Activated CD8-positive, alpha-beta memory T cell treated with anti-CD3 and anti-CD28 coated beads for 48 hours (primary cell): ENCODE measurements around the gene MRPL34.
A peak's percentile ranks its signal among the peaks of the same experiment; 100 is the strongest.
"Not testable (repeated sequence)": the region's sequence is repeated elsewhere in the genome, so short reads cannot be mapped to it uniquely, and the experiment has no call there.

Experiments
- DNase-seq, 3 experiments: peaks; one replicate each; pipeline ENCODE4 v3.0.0-alpha.2; 2020; ENCODE audit warnings: low read depth in 2 of 3, low spot score in 2 of 3

Gene MRPL34

DNA sequence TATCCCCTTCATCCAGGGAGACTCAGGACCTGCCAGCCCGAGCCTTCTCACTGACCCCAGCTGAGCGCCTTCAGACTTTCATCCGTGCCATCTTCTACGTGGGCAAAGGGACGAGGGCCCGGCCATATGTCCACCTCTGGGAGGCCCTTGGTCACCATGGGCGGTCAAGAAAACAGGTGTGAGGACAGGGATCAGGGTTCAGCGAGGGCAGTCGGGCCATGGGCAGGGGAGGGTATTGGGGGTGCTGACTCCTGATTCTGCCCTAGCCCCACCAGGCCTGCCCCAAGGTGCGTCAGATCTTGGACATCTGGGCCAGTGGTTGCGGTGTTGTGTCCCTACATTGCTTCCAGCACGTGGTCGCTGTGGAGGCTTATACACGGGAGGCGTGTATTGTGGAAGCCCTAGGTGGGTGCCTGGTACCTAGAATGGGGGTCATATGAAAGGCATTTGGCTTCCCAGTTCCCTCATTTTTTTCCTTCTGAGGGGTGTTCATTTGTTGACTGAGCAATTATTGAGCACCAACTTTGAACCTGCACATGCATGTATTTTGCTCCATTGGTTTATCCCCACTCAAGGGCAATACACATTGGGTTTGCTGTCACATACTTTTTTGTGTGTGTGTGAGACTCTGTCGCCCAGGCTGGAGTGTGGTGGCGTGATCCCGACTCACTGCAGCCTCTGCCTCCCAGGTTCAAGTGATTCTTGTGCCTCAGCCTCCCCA lies 20.1 kb upstream of the MRPL34 start:
- no peak for DNase-seq

DNA sequence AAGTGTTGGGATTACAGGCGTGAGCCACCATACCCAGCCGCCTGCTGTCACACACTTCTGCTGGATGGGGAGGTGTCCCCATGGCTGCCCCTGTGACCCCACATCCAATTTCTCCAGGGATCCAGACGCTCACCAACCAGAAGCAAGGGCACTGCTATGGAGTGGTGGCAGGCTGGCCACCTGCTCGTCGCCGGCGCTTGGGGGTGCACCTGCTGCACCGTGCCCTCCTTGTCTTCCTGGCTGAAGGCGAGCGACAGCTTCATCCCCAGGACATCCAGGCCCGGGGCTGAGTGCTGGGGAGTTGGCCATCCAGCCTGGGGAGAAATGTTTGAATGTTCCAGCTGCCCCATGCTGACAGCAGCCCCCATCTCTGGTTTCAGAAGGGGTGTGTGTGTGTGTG lies 19.4 kb upstream of the MRPL34 start:
- no peak for DNase-seq

DNA sequence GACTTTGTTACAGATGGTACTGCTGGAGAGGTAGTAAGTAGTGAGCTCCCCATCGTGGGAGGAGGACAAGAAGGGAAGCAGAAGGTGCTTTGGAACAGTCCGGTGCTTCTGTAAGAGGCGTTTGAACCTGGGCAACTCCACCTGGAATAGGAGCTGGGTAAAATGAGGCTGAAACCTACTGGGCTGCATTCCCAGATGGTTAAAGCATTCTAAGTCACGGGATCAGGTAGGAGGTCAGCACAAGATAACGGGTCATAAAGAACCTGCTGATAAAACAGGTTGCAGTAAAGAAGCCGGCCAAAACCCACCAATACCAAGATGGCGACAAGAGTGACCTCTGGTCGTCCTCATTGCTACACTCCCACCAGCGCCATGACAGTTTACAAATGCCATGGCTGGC lies 18.9 kb upstream of the MRPL34 start:
- DNase-seq, result no peak

DNA sequence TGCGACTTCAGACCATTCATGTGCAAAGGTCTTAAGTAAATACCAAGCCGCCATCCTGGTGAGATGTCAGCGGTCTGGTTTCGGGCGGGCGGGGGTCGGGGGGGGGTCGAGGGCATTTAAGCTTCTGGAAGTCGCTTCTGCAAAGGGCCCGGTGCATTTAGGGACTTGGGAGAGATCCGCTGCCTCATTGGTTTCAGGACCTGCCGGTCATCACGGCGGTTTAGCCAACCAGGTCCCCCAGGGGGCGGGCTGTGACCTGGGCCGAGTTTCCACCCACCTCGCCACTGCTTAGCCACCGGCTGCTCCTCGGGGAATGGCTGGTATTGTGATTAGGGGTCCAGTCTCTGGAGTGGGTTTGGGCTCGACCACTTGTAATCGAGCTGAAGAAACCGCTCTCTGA lies 16.2 kb upstream of the MRPL34 start:
- DNase-seq, result peak in 1 of 3 experiments; percentile 40

DNA sequence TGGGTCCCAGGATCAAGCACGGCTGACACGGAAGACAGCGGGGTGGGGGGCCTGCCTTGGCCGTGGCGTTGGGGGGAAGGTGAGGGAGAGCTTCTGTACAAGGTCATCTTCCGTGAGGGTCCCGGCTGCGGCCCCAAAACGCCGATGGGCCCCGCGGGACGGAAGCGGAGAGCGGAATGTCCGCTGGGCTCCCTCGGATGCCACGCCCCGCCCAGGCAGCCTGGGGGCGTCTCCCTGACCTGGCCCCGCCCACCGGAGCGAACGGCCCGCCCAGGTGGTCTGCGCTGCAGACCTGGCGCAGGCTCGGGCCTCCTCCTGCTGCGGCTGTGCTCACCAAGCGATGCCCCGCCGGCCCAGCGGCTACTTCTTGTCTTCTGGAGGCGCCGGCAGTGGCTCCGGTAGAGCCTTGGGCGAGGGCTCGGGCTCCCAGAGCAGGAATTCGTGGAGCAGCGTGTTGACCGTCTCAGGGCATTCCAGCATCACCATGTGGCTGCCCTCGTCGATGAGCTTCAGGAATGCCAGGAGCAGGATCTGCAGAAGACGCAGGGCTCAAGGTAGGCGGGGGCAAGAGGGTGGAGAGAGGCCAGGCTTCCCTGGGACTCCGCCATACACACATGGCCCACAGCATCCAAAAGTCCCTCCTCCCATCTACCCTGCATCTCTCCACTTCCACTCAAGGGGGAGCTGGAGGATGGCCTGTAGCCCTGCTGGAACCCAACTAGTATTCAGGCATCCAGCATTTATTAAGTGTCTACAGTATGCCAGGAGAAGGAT lies 13.2 kb upstream of the MRPL34 start:
- DNase-seq, result peak in 2 of 3 experiments; percentile 66 to 81

DNA sequence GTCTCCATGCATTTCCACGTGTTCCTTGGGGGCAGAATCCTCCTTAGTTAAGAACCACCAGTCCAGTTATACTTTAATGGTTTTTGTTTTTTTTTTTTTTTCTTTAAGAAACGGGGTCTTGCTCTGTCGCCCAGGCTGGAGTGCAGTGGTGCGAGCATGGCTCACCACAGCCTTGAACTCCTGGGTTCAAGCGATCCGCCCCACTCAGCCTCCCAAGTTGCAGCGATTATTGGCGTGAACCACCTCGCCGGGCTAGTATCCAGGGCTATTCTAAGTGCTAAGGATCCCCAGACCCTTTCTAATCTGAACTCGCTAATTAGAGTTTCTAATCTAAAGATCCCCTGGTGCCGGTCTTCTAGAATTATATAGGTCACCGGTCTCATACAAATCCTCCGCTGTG lies 12.1 kb upstream of the MRPL34 start:
- no peak for DNase-seq

DNA sequence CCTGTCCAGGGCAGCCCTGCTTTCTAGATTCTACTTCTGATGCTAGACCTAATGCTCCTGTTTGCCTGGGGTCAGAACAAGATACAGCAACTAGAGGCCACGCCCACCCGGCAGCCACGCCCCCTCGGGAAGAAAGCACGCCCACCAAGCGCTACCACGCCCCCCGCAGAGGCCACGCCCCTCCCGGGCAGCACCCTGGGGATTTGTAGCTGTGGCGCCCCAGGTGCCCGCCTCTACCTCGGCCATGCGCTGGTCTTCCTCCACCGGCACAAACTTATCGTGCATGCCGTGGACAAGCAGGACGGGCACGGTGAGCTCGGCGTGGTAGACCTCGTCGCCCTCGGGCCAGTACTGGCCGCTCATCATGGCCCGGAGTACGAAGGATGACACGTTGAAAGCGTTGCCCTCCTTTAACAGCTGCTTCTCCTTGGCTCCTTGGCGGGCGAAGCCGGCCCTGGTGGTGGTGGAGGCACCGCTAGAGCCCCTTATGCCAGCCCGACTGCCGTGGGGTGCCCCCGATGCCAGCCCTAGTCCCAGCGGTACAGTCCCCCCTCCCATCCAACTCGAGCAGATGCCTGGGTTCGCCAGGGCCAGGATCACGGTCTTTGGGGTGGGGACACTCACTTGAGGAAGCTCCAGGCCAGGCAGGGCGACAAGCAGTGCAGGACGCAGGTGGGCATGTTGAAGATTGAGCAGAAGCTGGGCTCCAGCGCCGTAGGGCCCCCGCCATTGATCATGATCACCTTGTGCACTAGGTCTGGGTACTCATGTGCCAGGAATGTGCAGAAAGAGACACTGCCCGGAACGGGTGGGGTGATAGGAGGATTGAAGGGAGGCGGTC lies 11.4 kb upstream of the MRPL34 start:
- DNase-seq, result peak; percentile 42 to 50 (median 47)

DNA sequence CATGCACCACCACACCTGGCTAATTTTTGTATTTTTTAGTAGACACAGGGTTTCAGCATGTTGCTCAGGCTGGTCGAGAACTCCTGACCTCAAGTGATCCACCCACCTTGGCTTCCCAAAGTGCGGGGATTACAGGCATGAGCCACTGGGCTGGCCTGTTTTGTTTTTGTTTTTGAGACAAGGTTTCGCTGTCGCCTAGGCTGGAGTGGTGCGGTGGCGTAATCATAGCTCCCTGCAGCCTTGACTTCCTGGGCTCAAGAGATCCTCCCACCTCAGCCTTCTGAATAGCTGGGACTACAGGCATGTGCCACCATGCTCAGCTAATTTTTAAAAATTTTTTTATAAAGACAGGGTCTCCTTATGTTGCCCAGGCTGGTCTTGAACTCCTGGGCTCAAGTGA lies 10.1 kb upstream of the MRPL34 start:
- not testable (repeated sequence) for DNase-seq

DNA sequence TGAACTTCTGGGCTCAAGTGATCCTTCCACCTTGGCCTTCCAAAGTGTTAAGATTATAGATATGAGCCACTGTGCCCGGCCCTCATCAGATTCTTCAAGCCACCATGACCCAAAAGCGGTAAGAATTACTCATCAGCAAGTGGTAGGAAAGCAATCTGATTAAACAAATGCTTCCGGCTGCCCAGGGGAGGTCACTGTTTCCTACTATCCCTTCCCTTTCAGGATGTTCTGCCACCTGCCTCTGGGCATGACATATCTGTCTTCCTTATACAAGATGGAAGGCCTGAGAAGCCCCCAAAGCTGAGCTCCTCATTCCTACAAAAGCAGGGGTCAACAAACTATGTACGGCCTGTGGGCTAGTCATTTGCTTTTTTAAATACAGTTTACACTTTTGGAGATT lies 9.4 kb upstream of the MRPL34 start:
- DNase-seq, result no peak

DNA sequence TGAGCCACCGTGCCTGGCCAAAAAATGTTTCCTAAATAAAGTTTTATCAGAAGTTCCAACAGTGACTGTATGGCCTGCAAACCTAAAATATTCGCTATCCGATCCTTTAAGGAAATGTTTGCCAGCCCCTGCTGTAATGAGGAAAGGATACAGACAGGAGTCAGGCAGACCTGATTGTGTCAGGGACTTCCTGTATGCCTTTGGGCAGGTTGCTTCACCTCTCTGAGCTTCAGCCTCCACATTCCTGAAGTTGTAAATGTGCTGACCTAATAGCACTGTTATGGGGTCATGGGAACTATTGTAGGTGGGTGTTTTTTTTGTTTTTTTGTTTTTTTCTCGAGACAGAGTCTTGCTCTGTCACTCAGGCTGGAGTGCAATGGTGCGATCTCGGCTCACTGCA lies 8.7 kb upstream of the MRPL34 start:
- DNase-seq, result no peak

DNA sequence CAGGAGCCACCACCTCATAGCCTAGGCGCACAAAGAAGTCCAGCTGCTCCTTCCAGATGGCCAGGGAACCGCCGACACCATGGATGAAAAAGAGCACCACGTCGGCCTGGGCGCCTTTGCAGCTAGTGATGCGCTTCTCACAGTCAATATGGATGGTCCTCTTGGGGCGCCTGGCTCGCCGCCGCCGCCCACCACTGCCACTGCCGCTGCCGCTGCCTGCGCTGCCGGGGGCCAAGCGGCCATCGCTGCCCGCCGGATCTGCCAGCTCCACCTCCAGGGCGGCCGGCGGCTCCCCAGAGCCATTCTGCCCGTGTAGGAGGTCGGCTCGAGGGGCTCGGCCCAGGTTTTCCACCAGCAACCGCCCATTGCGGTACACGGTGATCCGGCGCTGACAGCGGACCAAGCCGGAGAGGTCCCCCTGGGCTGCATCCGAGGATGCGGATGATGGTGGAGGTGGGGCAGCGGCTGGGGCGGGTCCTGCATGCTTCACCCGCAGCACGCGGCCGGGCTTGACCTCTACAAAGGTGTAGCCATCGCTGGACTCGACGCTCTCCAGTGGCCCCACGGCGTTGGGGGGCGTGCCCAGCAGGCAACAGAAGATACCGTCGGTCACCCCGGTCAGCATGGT lies 4.6 kb upstream of the MRPL34 start:
- no peak for DNase-seq

DNA sequence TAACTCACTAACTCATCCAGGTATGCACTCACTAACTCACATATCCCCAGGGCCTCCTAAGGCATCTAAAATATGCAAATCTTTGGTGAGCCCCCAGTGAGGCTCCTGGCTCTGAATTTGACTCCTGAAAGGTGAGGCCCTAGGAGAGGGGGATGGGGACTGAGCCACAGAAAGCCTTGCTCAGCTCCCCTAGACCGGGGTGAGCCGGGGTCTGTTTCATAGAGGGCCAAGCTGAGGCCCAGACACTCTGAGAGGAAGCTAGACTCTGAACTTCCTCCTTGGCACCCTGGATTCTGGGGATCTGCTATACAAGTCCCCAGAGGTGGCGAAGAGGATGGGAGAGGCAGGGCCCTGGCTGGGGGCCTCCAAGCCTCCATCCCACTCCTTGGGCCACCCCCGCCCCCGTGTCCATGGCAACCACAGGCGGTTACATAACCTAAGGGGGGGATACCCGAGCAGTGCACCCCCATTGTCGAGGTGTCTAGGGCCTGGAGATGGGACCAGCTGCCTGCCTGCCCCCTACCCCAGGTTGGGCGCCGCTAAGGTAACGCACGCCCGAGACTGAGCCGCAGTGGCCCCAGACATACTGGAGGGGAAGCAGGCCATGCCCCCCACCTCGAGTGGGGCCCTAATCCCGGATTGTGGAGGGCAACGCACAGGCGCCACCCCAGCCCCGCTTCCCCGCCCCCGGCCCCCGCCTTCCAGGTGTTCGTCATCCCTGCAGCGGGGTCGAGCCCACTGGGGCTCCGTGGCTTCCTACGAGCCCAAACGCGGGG lies 3.1 kb upstream of the MRPL34 start:
- DNase-seq, result no peak

DNA sequence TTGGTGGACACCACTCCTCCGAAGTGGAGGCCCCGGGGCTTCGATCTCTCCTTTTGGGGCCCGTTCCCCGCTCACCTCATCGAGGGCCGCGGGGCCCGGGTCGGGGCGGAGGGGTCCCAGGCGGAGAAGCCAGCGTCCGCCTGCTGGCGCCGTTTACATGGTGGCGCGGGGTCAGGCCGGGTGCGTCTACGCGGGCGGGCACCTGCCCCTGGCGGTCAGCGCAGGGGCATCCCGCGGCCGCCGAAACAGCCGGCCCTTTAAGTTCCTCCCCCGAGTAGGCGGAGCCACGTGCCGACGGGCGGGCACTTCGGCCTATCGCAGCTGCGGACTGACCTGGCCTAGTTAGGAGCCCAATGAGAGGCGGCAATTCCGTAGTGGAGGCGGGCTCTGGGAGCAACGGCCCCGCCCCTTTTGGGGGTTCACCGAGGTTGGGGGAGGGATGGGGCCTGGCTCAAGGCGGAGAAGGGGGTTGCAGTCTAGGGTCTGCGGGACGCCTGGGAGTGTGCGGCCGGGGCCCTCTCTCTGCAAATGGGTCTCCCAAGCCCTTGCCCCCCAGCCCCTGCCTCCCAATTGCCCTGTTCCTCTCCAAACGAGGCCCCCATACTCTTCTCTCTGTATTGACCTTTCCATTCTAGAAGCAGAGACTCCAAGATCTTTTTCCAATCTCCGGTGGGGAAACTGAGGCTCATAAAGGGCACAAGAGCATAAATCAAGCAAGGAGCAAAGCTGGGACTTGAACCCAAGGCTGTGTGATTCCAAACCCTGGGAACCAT lies 2.3 kb upstream of the MRPL34 start, which contains the start of gene ABHD8:
ABHD8 (minus strand) TSS at position 259 of the 773 bp plus-strand sequence. CDS start 1,809 bp downstream, outside the sequence.
- peak; percentile 85 to 86 (median 86) for DNase-seq

DNA sequence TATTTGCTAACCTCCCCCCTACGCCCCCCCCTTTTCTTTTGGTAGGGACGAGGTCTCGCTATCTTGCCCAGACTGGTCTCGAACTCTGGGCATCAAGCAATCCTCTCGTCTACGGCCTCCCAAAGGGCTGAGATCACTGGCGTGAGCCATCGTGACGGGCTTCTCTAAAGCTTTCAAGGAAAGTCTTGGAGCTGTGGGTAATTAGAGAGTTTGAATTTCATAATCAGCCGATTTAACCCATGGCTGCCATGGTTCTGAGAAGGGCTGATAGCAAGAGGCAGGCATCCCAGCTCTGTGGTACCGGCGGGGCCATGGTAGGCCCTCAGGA lies 1.8 kb upstream of the MRPL34 start:
- no peak for DNase-seq

DNA sequence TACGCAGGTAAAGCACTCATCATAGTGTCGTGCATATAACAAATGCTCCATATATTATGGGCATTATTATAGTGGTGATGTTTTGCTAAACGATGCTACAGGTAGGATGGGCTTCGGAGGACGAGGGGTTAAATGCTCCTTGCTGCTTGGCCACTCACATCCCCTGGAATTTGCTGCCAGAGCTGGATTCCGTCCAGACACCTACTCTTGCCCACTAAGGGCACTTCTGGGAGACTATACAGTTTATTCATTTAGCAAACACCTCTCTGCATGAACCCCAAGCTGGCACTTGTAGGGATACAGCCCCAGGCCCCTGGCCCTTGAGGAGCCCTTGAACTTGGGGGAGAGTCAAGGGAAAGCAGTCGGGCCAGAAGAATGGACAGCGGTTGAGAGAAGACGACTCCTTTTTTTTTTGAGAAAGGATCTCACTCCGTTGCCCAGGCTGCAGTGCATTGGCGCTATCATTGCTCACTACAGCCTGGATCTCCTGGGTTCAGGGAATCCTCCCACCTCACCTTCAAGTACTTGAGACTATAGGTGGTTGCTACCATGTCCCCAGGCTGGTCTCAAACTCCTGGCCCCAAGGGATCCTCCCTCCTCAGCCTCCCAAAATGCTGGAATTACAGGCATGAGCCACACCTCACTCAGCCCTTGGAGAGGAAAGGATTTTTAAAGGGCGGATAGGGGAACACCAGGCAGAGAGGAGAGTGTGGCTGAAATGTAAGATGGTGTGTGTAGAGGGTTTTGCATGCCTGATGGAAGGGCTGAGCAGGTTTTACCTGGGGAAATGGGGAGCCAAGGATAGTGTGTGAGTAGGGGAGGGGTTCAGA lies 1.1 kb upstream of the MRPL34 start:
- no peak for DNase-seq

DNA sequence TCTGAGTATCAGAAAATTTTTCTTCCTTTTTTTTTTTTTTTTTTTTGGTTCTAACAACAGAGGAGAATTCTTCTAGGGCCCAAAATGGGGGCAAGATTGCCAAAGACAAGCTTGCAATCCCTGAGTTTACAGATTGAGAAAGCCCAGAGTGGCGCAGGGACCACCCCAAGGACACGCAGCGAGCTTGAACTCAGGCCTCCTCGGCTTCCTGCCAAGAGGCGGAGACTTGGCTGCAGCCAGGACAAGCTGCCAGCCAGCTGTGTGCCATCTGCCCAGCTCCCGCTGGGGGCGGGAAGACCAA lies 506 bp upstream of the MRPL34 start:
- no peak for DNase-seq

DNA sequence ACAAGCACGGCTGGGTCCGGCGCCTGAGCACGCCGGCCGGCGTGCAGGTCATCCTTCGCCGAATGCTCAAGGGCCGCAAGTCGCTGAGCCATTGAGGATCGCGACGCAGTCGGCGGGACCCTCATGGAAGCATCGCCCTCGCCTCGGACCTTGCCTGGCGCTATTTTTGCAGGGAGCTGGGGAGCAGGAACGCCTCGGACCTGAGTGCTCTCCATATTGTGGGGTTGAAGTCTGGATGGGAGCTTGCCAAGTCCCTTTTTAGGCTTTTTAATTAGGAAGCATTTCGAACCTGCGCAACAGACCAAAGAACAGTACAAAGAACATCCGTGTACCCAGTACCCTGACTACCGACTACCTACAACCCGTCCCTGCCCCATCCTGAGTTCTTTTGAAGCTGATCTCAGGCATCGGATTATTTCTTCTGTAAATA lies 628 bp downstream of the MRPL34 start:
- no peak for DNase-seq

DNA sequence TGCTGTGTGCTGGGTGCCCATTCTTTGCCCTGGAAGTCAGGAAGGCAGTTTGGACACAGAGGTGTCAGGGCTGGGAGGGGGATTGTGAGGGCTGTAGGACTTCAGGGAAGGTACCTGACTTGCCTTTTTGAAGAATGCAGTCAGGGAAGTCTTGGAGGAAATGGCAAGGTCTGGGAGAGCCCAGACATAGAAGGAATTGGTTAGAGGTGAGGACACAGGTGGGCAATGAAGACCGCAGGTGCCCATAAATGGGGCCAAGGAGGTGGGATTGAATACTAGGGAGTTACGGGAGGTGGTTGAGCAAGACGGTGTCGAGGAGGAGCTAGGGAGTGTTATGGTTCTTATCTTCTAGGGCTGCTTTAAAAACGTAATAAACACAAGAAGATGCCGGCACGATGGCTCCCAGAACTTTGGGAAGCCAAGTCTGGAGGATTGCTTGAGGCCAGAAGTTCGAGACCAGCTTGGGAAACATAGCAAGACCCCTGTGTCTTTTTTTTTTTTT lies 2.3 kb downstream of the MRPL34 start:
- no peak for DNase-seq
